C4-2B (cell line): Measurements from ENCODE around the gene DNAJB1.

Source experiments
- ZFX ChIP-seq: fragments of 450-650 bp; IDR thresholded peaks from 2 replicates; pipeline ENCODE4 v1.6.1; 2017
- TF ChIP-seq, protein P1 (sequence below): fragments of 450-650 bp; conservative IDR thresholded peaks from 2 replicates; pipeline ENCODE4 v1.5.1; 2017; ENCODE audit warnings: mild to moderate bottlenecking

GRCh38 chr19:14566712-14567077 lies 48.5 kb upstream of the DNAJB1 start:
- TF ChIP-seq, protein P1, sequence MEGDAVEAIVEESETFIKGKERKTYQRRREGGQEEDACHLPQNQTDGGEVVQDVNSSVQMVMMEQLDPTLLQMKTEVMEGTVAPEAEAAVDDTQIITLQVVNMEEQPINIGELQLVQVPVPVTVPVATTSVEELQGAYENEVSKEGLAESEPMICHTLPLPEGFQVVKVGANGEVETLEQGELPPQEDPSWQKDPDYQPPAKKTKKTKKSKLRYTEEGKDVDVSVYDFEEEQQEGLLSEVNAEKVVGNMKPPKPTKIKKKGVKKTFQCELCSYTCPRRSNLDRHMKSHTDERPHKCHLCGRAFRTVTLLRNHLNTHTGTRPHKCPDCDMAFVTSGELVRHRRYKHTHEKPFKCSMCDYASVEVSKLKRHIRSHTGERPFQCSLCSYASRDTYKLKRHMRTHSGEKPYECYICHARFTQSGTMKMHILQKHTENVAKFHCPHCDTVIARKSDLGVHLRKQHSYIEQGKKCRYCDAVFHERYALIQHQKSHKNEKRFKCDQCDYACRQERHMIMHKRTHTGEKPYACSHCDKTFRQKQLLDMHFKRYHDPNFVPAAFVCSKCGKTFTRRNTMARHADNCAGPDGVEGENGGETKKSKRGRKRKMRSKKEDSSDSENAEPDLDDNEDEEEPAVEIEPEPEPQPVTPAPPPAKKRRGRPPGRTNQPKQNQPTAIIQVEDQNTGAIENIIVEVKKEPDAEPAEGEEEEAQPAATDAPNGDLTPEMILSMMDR = no peak
- TF ChIP-seq ZFX = no peak
